ENCODE data around the gene TAF6L. TPM values are rescaled to one million over a fixed set of nuclear protein-coding genes. Genes with fewer than 3 reads are reported as not detected.

Gene TAF6L
- total and polyA plus RNA-seq, 9 of the 15 experiments (the other 6 are each of a cell fraction or from before 2014, with no cell fraction given), result 0.04 to 45.5 (median 20.8) TPM

DNA sequence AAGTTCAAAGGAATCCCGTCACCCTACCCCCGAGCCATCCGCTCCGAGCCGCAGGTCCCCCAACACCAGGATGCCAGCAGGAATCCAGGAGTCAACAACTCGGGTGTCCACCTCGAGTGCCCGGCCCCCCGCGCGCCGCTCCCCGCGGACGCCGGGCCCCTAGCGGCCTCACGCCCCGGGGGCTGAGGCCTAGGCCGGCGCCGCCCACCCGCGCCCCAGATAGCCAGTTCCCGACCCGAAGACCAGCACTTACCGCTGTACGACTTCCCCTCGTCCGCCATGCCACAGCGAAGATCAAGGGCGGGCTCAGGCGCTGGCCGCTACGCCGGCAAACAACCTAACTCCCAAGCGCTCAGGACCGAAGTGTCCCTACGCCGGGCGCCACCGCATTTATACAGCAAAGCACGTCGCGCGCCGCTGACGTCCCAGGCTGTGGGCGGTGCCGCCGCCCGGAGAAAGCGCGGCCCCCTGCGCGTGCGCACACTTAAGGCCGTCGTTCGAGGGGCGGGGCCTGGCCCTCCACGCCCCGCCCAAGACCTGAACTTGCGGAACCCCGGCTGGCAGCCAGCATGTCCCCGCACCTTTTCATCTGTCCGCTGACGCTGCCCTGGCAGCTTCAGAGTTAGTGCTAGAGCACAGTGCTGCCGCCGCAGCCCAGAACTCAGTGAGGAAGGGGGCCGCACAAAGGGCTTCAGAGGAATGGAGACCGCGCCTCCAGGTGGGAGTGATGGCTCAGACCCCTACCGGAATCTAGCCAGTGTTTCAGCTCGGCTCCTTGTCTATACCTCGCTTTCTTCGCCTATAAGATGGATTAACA lies 34.1 kb downstream of the TAF6L start, which contains the start of gene NXF1 (continued):
- no peak for TF ChIP-seq HMG20A (CRISPR knock-in tag; conservative IDR thresholded peaks at IDR 0.05)
- TF ChIP-seq RBM14 (IDR thresholded peaks at IDR 0.05; ENCODE audit: borderline replicate concordance, insufficient read depth, low read depth, low read length), result 0 out of 2 replicates have a peak, but pooled peaks have one; percentile 96
- TF ChIP-seq, protein P1, sequence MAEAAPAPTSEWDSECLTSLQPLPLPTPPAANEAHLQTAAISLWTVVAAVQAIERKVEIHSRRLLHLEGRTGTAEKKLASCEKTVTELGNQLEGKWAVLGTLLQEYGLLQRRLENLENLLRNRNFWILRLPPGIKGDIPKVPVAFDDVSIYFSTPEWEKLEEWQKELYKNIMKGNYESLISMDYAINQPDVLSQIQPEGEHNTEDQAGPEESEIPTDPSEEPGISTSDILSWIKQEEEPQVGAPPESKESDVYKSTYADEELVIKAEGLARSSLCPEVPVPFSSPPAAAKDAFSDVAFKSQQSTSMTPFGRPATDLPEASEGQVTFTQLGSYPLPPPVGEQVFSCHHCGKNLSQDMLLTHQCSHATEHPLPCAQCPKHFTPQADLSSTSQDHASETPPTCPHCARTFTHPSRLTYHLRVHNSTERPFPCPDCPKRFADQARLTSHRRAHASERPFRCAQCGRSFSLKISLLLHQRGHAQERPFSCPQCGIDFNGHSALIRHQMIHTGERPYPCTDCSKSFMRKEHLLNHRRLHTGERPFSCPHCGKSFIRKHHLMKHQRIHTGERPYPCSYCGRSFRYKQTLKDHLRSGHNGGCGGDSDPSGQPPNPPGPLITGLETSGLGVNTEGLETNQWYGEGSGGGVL (CRISPR knock-in tag; IDR thresholded peaks at IDR 0.05), result no peak
- TF ChIP-seq SMARCA4 (IDR thresholded peaks at IDR 0.05), result no peak
- 0 out of 2 replicates have a peak, but pooled peaks have one; percentile 62 for TF ChIP-seq SMAD4 (CRISPR knock-in tag; conservative IDR thresholded peaks at IDR 0.05)
- TF ChIP-seq, protein P2, sequence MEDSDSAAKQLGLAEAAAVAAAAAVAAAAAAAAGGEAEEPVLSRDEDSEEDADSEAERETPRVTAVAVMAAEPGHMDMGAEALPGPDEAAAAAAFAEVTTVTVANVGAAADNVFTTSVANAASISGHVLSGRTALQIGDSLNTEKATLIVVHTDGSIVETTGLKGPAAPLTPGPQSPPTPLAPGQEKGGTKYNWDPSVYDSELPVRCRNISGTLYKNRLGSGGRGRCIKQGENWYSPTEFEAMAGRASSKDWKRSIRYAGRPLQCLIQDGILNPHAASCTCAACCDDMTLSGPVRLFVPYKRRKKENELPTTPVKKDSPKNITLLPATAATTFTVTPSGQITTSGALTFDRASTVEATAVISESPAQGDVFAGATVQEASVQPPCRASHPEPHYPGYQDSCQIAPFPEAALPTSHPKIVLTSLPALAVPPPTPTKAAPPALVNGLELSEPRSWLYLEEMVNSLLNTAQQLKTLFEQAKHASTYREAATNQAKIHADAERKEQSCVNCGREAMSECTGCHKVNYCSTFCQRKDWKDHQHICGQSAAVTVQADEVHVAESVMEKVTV (CRISPR knock-in tag; IDR thresholded peaks at IDR 0.05), result no peak; the same call in 1 of the 2 replicates
- TF ChIP-seq, protein P3, sequence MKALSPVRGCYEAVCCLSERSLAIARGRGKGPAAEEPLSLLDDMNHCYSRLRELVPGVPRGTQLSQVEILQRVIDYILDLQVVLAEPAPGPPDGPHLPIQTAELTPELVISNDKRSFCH (CRISPR knock-in tag; IDR thresholded peaks at IDR 0.05), result no peak
- TF ChIP-seq, protein P3 (tag; IDR thresholded peaks at IDR 0.05), result peak; percentile 51; the same call in 1 of the 2 replicates
- peak; percentile 70; the same call in 1 of the 2 replicates for TF ChIP-seq ZC3H4 (CRISPR knock-in tag; IDR thresholded peaks at IDR 0.05; ENCODE audit: borderline replicate concordance)
- TF ChIP-seq ZFX (CRISPR knock-in tag; IDR thresholded peaks at IDR 0.05), result peak; percentile 98
- TF ChIP-seq, protein P4, sequence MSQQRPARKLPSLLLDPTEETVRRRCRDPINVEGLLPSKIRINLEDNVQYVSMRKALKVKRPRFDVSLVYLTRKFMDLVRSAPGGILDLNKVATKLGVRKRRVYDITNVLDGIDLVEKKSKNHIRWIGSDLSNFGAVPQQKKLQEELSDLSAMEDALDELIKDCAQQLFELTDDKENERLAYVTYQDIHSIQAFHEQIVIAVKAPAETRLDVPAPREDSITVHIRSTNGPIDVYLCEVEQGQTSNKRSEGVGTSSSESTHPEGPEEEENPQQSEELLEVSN (IDR thresholded peaks at IDR 0.05; ENCODE audit: borderline replicate concordance in 1 of 2, extremely low read depth in 1 of 2, insufficient read depth in 1 of 2, insufficient read length in 1 of 2, low read depth in 1 of 2, low read length in 1 of 2, poor library complexity in 1 of 2, severe bottlenecking in 1 of 2), result no peak
- TF ChIP-seq, protein P5, sequence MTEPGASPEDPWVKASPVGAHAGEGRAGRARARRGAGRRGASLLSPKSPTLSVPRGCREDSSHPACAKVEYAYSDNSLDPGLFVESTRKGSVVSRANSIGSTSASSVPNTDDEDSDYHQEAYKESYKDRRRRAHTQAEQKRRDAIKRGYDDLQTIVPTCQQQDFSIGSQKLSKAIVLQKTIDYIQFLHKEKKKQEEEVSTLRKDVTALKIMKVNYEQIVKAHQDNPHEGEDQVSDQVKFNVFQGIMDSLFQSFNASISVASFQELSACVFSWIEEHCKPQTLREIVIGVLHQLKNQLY (CRISPR knock-in tag; conservative IDR thresholded peaks at IDR 0.05), result peak in 1 of 2 experiments; percentile 84; a peak in 1 of 4 replicates
- TF ChIP-seq NR2F6 (CRISPR knock-in tag; IDR thresholded peaks at IDR 0.05), result no peak
- TF ChIP-seq KAT2B (IDR thresholded peaks at IDR 0.05; ENCODE audit: low read depth, low read length), result no peak
- TF ChIP-seq ZNF175 (CRISPR knock-in tag; IDR thresholded peaks at IDR 0.05; ENCODE audit: low read depth), result no peak
- no peak for TF ChIP-seq JUN (IDR thresholded peaks at IDR 0.05; ENCODE audit: borderline replicate concordance, low read depth, low read length)
- peak; percentile 61 for TF ChIP-seq JUN (CRISPR knock-in tag; IDR thresholded peaks at IDR 0.05; ENCODE audit: borderline replicate concordance)
- TF ChIP-seq, protein P6, sequence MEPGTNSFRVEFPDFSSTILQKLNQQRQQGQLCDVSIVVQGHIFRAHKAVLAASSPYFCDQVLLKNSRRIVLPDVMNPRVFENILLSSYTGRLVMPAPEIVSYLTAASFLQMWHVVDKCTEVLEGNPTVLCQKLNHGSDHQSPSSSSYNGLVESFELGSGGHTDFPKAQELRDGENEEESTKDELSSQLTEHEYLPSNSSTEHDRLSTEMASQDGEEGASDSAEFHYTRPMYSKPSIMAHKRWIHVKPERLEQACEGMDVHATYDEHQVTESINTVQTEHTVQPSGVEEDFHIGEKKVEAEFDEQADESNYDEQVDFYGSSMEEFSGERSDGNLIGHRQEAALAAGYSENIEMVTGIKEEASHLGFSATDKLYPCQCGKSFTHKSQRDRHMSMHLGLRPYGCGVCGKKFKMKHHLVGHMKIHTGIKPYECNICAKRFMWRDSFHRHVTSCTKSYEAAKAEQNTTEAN (CRISPR knock-in tag; IDR thresholded peaks at IDR 0.05), result peak; percentile 94
- TF ChIP-seq ZNF253 (CRISPR knock-in tag; conservative IDR thresholded peaks at IDR 0.05), result no peak
